Stimulated activated CD4-positive, alpha-beta T cell treated with anti-CD3 and anti-CD28 coated beads, Interleukin-4, amount 100 ng/mL, for 1 hour (primary cell): ENCODE data around the gene COL5A1.

Source experiments
- DNase-seq: peaks from one replicate; pipeline ENCODE4 v3.0.0-alpha.2; 2020

Gene COL5A1

DNA sequence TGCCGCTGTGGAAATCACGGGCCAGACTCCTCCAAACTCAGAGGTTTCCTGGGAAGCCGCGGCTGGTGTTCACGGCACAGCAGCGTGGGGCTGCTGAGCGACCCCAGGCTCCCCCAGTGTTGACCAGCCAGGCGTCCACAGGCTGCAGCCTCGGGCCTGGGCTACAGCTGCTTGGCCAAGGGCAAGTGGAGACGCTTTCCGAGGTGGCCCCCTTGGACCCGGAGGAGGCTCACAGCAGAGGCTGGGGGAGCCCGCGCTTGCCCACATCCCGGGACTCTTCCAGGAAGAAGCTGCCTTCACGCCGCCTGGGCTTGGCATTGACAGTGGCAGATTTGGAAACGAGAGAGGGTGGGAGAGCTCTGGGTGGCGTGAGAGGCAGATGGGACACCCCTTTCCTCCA is 186.0 kb downstream of the COL5A1 start:
- no peak for DNase-seq

DNA sequence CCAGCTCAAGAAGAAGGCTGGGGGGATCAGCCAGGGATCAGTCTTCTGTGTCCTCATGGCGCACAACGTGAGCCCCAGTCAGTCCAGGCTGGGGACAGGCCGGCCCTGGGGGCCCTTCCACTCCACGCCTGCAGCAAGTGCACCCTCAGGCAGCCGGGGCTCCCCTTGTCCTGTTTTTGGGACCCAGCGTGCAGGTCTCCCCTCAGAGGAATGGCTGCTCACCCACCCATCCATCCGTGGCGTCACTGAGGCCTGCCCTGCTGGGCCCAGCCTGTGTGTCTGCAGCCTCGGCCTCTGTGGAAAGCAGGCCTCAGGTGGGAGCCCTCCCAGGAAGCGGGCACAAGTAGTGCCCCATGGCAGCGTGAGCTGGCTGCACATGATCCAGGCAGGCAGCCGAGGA is 186.4 kb downstream of the COL5A1 start:
- no peak for DNase-seq

DNA sequence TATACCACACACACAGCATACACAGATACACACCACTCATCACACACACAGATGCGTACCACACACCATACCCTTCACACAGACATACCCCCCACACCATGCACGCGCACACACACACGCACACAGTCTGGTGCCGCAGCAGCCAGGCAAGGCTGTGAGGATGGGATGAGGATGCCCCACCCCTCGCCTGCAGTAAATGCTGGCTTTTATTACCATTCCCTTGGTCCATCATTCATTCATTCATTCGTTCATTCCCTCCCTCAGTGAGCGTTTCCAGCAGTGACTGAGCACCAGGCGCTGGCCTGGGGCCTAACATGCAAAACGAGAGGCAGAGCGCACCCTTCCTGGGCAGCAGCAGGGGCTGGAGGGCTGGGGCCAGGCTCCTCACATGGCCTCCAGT is 187.3 kb downstream of the COL5A1 start:
- DNase-seq = no peak

GRCh38 chr9:134829356-134829937 is 187.8 kb downstream of the COL5A1 start:
- DNase-seq = no peak

DNA sequence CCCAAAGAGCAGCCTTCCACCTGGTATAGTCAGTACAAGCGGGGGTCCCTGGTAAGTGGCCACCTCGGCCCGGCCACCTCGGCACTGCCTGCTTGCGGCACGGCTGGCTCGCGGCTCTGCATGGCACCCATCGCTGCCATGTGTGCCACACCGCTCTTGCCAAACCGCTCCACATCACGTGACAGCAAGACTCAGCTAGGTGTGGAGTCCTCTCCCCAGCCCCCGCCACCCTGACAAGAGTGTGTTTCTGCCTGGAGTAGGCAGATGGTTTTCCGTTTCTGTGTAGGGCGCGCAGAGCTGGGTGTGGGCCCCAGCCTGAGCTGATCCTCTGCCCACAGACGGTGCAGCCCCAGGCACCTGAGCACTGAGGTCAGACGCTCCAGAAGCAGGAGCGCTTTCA is 188.5 kb downstream of the COL5A1 start:
- DNase-seq = no peak

DNA sequence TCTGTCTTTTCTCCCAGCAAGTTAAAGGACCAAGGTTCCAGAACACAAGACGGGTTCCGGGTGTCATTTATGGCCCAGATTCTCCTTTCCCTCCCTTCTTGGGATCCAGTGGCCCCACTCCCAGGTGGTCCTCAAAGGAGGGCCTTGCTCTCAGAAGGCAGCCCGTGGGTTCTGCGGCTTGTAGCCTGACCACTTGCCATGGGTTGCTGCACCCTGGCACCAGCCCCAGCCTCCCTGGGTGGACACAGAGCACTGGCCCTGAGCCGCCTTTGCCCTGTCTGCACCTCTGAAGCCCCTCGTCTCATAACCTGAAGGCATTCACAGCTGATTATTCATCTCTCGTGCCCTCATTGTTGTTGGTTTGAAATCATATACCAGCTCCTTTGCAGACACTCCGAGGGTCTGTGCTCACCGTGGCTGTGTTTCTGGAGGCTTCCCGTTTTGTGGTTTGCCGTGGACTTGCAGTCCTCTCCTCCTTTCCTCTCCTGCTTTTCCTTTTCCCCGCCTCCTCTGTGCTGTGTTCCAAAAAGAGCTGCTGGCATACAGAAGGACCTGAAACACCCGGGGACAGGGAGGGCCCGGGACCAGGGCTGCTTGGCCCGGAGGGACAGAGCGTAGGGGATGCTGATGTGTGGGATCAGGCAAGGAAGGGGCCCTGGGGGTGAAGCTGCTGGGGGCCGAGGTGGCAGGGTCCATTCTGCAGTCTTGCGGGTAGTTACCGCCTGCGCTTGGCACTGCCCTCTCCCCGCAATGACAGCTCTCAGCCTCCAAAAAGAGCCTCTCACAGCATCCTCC is 189.5 kb downstream of the COL5A1 start:
- DNase-seq = no peak

DNA sequence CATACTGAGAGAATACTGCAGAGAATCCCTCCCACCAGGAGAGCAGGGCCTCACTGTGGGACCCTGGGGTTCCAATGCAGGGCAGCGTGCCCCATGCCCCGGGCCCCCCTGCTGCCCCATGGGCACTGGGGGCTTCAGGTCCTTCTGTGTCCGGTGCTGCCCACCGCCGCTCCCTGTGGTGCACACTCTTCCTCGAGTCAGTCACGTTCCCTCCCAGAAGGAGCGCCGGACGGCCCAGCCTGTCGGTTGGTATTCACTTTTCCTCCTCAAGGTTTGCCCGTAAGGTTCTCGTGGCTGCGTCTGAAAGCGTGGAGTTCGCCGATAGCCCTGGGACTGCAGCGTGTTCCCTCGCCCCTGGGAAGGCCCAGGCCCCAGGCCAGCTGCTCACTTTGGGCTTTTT is 190.9 kb downstream of the COL5A1 start:
- DNase-seq = no peak

DNA sequence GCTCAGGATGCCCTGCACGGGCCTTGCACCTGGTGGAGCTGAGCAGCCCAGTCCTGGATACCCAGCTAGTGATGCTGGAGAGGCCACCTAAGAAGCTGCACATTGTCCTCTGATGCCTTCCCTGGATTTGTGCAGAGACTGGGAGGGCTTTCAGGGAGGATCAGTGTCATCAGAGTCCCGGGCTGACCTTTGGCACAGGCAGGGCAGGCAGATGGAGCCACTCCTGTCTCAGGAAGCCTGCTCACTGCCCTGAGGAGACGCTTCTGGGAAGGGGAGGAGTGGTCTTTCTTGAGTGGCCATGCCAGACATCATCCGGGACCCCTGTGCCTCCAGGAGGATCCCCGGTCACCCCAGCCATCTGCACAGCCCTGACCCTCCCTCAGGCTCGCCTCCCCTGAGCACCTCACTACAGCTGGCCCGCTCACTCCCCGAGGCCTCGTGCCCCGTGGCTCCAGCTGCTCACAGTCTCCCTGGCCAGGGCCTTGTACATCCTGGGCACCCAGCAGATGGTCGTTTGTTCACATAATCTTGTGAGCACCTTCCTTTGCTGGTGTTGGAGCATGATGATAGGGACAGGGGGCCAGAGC is 191.8 kb downstream of the COL5A1 start:
- DNase-seq = no peak

GRCh38 chr9:134834217-134834956 is 192.8 kb downstream of the COL5A1 start:
- no peak for DNase-seq

GRCh38 chr9:134834957-134835419 is 193.4 kb downstream of the COL5A1 start:
- DNase-seq = no peak

- DNase-seq = no peak
These were observed 193.8 kb downstream of the COL5A1 start for GRCh38 chr9:134835448-134835847.

DNA sequence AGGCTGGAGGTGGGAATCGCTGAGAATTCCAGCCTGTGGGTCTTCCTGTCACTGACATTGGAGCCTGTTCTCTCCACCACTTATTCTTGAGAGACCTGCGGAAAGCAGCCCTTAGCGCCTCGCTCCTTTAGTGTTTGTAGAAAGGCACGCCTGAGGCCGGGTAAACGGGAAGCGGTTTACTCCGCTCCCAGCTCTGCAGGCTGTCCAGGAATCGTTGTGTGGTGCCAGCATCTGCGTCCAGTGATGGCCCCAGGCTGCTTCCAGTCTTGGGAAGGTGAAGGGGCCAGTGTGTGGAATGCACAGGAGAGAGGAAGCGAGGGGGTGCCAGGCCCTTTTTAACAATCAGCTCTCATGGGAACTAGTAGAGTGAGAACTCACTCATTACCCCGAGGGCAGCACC is 194.4 kb downstream of the COL5A1 start:
- DNase-seq = no peak

GRCh38 chr9:134836406-134836970 is 194.9 kb downstream of the COL5A1 start:
- DNase-seq = no peak

- no peak for DNase-seq
These were observed 195.9 kb downstream of the COL5A1 start for GRCh38 chr9:134837529-134837928.

- DNase-seq = no peak
These were observed 197.2 kb downstream of the COL5A1 start for GRCh38 chr9:134838651-134839454.

- DNase-seq = no peak
These were observed 198.0 kb downstream of the COL5A1 start for GRCh38 chr9:134839455-134840125.

- no peak for DNase-seq
These were observed 198.9 kb downstream of the COL5A1 start for GRCh38 chr9:134840511-134840910.

GRCh38 chr9:134841180-134841904 is 199.7 kb downstream of the COL5A1 start:
- no peak for DNase-seq

DNA sequence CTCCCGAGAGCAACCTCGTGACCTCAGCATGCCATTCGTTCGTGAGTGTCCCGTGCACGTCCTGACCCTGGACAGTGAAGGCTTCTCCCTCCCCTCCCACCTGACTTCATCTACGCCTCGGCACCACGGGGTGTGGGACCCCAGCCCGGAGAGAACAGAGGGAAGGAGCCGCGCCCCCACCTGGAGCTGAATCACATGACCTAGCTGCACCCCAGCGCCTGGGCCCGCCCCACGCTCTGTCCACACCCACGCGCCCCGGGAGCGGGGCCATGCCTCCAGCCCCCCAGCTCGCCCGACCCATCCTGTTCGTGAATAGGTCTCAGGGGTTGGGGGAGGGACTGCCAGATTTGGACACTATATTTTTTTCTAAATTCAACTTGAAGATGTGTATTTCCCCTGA is 200.7 kb downstream of the COL5A1 start:
- no peak for DNase-seq

DNA sequence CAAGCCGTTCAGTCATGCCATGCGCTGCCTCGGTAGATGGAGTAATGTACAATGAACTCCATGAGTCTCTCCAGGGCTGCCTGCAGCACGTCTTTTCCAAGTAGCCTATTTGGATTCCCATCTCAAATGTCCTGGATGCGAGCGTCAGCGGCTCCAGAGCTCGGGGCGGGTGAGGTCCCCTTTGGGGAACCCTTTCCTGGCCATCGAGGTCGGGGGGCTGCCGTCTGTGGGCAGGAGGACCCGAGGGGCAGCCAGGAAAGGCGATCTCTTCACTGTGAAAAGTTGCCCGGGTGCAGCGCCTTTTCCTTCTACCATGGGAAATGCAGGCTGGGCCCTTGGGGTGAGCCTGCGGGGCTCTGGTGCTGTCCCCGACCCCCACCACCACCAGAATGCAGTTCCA is 202.1 kb downstream of the COL5A1 start:
- DNase-seq = no peak

- no peak for DNase-seq
These were observed 203.2 kb downstream of the COL5A1 start for GRCh38 chr9:134844821-134845220.
